Measurements from ENCODE around the gene MS4A2.

MS4A2 gene

DNA sequence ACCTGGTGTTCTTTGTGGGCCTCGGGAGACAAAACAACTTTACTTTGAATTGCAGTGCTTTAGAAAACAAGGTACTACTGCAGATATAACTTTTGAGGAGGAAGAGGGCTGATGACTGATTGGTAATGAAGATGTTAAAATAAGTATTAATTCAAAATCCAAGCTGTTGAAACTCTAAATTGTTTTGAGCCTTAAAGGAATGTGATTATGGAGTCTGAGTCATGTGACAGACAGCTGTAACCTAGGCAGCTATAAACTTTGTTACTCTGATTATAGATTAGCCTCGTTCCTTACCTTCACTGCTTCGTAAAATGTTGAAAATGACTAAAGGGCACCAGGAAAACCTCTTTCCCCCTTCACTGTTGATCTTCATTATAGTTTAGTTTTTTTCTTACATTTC lies 43.4 kb downstream of the MS4A2 start:
- H3K4me3 ChIP-seq (ENCODE audit: low read length): no peak overlapping the region
- DNase-seq (ENCODE audit: low read depth, low spot score): no peak

- no peak for DNase-seq (ENCODE audit: low read depth, low spot score)
- no peak overlapping the region for H3K4me3 ChIP-seq (ENCODE audit: low read length)
Observed at GRCh38 chr11:60133917-60134316, 45.5 kb downstream of the MS4A2 start.

- no peak for DNase-seq (ENCODE audit: low read depth, low spot score)
- no peak overlapping the region for H3K4me3 ChIP-seq (ENCODE audit: low read length)
Observed at GRCh38 chr11:60143768-60144167, 55.3 kb downstream of the MS4A2 start.

GRCh38 chr11:60145677-60146076 lies 57.2 kb downstream of the MS4A2 start:
- no peak for DNase-seq (ENCODE audit: low read depth, low spot score)
- H3K4me3 ChIP-seq (ENCODE audit: low read length): no peak overlapping the region
